ENCODE data around the gene B4GALT3. TPM values are rescaled to one million over a fixed set of nuclear protein-coding genes. Genes with fewer than 3 reads are reported as not detected.

The B4GALT3 gene
- total and polyA plus RNA-seq, 9 of the 15 experiments (the other 6 are each of a cell fraction or from before 2014, with no cell fraction given), result 31.2 to 103 (median 46.1) TPM

DNA sequence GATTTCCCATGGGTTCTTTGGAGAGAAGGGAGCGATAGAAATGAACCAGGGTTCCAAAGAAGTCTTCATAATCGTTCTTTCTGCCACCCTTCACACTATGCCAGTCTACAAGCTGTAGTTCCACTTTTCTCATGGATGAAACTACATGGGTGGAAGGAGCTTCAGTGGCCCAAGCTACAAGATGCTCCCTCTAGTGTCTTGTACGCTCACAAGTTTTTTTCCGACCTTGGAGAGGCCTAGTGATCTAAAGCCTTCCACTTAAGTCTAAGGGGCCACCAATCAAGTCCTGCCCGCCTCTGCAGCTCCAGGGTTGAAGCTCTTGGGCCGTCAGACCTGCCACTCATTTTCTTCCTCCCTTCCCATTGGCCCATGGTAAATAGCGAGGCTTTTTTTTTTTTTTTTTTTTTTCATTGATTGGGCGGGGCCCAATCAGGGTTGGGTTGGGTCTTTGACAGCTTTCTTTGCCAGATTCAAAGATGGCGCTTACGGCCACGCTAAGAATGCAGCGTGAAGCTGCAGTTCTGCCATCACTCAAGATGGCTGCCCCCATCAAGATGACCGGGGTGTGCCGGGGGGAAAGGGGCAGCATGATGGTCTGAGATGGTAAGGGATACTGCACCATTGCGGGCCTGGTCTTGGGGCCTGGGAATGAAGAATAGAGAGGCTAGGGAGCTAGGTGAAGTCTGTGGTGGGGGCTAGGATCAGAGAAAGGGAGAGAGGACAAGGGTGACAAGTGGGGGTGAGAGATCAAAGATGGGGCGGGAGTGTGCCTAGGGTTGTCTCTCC lies 48.4 kb upstream of the B4GALT3 start, which contains the start of gene TOMM40L (continued):
- TF ChIP-seq EHMT2 (IDR thresholded peaks at IDR 0.05) (peak; percentile 67; the same call in 1 of the 2 replicates), HSF4 (CRISPR knock-in tag; IDR thresholded peaks at IDR 0.05; ENCODE audit: borderline replicate concordance) (no peak), ZNF140 (CRISPR knock-in tag; IDR thresholded peaks at IDR 0.05) (no peak), ZC3H11A (IDR thresholded peaks at IDR 0.05; ENCODE audit: low read depth, low read length) (no peak), TSC22D4 (tag; IDR thresholded peaks at IDR 0.05) (no peak), DACH1 (IDR thresholded peaks at IDR 0.05; ENCODE audit: partially characterized antibody) (no peak), NEUROD1 (IDR thresholded peaks at IDR 0.05; ENCODE audit: borderline replicate concordance, low read depth, low read length, partially characterized antibody) (peak; percentile 82), CBX2 (IDR thresholded peaks at IDR 0.05; ENCODE audit: insufficient read depth, low read length, poor library complexity, severe bottlenecking) (no peak), ZNF444 (CRISPR knock-in tag; IDR thresholded peaks at IDR 0.05) (no peak), NFYB (IDR thresholded peaks at IDR 0.05; ENCODE audit: extremely low read depth, insufficient read length) (peak; percentile 86)
- TF ChIP-seq, protein P1, sequence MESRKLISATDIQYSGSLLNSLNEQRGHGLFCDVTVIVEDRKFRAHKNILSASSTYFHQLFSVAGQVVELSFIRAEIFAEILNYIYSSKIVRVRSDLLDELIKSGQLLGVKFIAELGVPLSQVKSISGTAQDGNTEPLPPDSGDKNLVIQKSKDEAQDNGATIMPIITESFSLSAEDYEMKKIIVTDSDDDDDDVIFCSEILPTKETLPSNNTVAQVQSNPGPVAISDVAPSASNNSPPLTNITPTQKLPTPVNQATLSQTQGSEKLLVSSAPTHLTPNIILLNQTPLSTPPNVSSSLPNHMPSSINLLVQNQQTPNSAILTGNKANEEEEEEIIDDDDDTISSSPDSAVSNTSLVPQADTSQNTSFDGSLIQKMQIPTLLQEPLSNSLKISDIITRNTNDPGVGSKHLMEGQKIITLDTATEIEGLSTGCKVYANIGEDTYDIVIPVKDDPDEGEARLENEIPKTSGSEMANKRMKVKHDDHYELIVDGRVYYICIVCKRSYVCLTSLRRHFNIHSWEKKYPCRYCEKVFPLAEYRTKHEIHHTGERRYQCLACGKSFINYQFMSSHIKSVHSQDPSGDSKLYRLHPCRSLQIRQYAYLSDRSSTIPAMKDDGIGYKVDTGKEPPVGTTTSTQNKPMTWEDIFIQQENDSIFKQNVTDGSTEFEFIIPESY (CRISPR knock-in tag; IDR thresholded peaks at IDR 0.05), result no peak
- TF ChIP-seq, protein P2, sequence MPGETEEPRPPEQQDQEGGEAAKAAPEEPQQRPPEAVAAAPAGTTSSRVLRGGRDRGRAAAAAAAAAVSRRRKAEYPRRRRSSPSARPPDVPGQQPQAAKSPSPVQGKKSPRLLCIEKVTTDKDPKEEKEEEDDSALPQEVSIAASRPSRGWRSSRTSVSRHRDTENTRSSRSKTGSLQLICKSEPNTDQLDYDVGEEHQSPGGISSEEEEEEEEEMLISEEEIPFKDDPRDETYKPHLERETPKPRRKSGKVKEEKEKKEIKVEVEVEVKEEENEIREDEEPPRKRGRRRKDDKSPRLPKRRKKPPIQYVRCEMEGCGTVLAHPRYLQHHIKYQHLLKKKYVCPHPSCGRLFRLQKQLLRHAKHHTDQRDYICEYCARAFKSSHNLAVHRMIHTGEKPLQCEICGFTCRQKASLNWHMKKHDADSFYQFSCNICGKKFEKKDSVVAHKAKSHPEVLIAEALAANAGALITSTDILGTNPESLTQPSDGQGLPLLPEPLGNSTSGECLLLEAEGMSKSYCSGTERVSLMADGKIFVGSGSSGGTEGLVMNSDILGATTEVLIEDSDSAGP (CRISPR knock-in tag; IDR thresholded peaks at IDR 0.05), result no peak
- TF ChIP-seq, protein P3, sequence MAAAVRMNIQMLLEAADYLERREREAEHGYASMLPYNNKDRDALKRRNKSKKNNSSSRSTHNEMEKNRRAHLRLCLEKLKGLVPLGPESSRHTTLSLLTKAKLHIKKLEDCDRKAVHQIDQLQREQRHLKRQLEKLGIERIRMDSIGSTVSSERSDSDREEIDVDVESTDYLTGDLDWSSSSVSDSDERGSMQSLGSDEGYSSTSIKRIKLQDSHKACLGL (CRISPR knock-in tag; IDR thresholded peaks at IDR 0.05; ENCODE audit: borderline replicate concordance, poor library complexity, severe bottlenecking), result peak; percentile 69
- TF ChIP-seq, protein P4, sequence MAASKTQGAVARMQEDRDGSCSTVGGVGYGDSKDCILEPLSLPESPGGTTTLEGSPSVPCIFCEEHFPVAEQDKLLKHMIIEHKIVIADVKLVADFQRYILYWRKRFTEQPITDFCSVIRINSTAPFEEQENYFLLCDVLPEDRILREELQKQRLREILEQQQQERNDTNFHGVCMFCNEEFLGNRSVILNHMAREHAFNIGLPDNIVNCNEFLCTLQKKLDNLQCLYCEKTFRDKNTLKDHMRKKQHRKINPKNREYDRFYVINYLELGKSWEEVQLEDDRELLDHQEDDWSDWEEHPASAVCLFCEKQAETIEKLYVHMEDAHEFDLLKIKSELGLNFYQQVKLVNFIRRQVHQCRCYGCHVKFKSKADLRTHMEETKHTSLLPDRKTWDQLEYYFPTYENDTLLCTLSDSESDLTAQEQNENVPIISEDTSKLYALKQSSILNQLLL (CRISPR knock-in tag; IDR thresholded peaks at IDR 0.05; ENCODE audit: borderline replicate concordance), result no peak
- TF ChIP-seq, protein P5, sequence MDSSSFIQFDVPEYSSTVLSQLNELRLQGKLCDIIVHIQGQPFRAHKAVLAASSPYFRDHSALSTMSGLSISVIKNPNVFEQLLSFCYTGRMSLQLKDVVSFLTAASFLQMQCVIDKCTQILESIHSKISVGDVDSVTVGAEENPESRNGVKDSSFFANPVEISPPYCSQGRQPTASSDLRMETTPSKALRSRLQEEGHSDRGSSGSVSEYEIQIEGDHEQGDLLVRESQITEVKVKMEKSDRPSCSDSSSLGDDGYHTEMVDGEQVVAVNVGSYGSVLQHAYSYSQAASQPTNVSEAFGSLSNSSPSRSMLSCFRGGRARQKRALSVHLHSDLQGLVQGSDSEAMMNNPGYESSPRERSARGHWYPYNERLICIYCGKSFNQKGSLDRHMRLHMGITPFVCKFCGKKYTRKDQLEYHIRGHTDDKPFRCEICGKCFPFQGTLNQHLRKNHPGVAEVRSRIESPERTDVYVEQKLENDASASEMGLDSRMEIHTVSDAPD (CRISPR knock-in tag; IDR thresholded peaks at IDR 0.05), result no peak
- TF ChIP-seq, protein P6, sequence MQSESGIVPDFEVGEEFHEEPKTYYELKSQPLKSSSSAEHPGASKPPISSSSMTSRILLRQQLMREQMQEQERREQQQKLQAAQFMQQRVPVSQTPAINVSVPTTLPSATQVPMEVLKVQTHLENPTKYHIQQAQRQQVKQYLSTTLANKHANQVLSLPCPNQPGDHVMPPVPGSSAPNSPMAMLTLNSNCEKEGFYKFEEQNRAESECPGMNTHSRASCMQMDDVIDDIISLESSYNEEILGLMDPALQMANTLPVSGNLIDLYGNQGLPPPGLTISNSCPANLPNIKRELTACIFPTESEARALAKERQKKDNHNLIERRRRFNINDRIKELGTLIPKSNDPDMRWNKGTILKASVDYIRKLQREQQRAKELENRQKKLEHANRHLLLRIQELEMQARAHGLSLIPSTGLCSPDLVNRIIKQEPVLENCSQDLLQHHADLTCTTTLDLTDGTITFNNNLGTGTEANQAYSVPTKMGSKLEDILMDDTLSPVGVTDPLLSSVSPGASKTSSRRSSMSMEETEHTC (IDR thresholded peaks at IDR 0.05), result no peak
- TF ChIP-seq, protein P7, sequence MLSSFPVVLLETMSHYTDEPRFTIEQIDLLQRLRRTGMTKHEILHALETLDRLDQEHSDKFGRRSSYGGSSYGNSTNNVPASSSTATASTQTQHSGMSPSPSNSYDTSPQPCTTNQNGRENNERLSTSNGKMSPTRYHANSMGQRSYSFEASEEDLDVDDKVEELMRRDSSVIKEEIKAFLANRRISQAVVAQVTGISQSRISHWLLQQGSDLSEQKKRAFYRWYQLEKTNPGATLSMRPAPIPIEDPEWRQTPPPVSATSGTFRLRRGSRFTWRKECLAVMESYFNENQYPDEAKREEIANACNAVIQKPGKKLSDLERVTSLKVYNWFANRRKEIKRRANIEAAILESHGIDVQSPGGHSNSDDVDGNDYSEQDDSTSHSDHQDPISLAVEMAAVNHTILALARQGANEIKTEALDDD (IDR thresholded peaks at IDR 0.05), result no peak

Measured in K562 (cell line).